HG03097 (cell line): ENCODE results near the gene JCHAIN.
"Not testable (repeated sequence)": the region's sequence is repeated elsewhere in the genome, so short reads cannot be mapped to it uniquely, and the experiment has no call there.

Source experiments
- ATAC-seq: cut with Tn5 transposase; IDR thresholded peaks from one replicate; pipeline ENCODE4 v1.9.1; 2021; ENCODE audit not compliant: unreplicated experiment, low FRiP score

The JCHAIN gene

GRCh38 chr4:70666369-70666768 lies at the start of gene JCHAIN:
Gene JCHAIN, minus strand, starts transcription at chr4:70666508. Its CDS starts 18 bp downstream, at chr4:70666490.
- ATAC-seq: no peak

- no peak for ATAC-seq
These were observed 48.8 kb upstream of the JCHAIN start for GRCh38 chr4:70715097-70715496.

GRCh38 chr4:70714079-70714887 lies 48.0 kb upstream of the JCHAIN start:
- peak; percentile 49 for ATAC-seq

DNA sequence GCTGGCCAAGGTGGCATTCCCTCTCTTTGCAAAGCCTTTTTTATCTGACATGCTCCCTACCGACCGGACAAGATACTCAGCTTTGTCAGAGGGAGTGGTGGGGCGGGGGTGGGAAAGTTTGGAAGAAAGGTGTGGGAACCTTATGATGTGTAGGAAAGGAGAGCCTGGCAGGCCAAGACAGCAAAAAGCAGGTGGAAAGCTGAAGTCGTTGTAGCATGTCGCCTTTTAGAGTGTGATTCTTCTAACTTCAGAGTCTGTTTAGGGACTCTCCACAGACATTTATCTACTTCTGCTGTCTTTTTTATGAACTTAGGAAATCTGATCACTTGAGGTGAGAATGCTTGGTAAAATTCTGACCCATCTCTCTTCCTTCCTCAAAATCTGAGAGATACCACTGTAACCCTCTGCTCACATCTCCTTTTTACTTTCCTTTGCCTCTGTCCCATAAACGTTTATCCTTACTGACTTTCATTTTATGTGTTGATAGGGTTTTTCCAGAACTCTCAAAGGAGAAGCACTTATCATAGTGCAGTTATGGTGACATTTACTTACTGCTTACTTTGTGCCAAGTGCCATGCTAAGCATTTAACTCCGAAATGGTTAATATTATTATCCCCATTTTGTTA lies 47.3 kb upstream of the JCHAIN start:
- ATAC-seq: peak; percentile 38

DNA sequence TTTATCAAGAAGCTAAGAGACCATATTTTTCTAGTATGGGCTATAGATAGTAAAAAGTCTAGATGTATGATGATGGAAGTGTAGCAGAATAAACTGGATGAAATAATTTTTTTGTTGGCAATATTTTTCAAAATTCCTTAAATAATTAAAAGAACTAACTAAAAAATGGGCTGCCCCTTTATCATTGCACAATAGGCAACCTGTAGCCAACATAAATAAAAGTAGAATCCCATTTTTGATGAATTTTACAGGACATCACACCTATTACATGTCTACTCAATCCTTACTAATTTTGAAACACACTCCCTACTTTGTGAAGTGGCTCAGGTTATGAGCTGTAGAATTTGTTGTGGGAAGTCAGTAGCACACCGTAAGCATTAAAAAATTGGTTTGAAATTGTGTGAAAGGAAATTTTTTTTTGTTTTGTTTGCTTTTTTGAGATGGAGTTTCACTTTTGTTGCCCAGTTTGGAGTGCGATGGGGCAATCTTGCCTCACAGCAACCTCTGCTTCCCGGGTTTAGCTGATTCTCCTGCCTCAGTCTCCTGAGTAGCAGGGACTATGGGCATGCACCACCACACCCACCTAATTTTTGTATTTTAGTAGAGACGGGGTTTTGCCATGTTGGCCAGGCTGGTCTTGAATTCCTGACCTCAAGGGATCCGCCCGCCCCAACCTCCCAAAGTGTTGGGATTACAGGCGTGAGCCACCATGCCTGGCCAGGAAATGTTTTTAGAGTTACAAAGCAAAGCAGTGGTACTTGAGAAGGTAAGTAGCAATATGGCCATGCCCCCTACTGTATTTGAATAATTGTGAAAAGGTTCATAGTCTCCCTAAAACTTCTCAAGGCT lies 46.5 kb upstream of the JCHAIN start:
- ATAC-seq: no peak

- no peak for ATAC-seq
These were observed 45.8 kb upstream of the JCHAIN start for GRCh38 chr4:70712150-70712549.

DNA sequence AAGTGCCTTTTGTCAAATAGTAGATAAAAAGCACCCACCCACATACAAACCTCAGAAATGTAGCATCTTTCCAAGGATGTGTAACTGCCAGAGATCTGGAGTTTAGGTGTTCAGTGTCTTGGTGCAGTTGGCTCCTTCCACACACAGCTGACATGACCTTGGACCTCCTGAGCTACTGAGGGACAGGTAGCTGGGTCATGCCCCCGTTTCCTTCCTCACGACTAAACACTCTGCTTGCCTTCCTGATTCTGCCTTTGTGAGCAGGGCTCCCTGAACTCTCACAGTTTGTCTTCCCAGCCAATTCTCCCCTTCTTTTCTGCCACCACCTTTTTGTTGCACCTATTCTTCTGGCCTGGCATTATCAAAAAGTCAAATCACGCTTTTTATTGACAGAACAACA lies 45.3 kb upstream of the JCHAIN start:
- no peak for ATAC-seq

GRCh38 chr4:70709611-70710205 lies 43.4 kb upstream of the JCHAIN start:
- no peak for ATAC-seq

DNA sequence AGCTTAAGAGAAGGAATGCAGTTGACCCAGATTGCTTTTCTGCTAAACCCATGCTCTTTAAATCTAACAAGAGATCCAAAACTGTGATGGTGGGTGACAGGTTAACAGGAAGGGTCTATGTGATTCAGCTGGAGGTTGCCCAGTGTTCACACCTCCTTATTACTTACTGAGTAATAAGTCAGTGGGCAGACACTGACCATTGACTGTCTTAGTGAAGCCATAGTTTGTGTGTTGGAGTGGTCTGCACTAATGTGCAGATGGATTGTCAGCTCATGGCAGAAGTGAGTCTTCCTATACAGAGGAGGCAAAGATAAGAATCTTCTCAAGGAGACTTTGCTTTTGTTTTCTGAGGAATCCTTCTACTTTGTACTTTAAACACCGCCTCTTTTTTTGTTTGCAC lies 40.2 kb upstream of the JCHAIN start:
- ATAC-seq: no peak

GRCh38 chr4:70706044-70706461 lies 39.7 kb upstream of the JCHAIN start:
- no peak for ATAC-seq

- peak; percentile 55 for ATAC-seq
These were observed 39.1 kb upstream of the JCHAIN start for GRCh38 chr4:70705183-70706043.

- peak; percentile 35 for ATAC-seq
These were observed 38.5 kb upstream of the JCHAIN start for GRCh38 chr4:70704931-70705182.

DNA sequence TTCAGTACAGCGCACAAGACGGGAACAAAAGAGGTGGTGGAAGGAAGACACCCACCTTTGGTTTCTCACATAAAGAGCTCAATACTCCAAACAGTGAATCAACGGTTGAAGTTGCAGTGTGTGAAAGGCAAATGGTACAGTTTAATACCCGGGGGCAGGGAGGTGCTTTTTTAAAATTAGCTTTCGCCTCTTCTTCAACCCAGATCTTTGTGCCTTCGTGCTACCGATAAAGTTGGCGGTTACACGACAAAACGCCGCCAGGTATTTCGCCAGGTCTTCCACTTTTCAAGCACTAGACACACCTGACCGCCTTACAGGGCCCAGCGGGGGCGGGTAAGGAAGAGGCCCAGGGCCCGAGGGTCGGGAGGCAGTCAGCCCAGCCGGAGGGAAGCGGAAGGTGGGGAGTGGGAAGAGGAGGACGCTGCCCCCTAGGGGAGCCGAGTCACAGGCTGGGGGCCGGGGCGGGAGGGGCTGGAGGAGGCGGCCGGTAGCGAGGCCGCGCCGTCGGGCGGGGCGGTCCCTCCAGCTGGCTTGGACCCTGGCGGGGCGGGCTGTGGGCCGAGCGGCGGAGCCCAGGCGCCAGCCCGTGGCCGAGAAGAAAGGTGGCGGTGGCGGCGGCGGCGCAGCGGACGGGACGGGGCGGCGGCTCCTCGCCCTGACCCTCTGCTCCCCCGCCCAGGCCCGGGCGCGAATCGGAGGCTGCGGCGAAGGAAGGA lies 38.1 kb upstream of the JCHAIN start:
- ATAC-seq: peak; percentile 61

DNA sequence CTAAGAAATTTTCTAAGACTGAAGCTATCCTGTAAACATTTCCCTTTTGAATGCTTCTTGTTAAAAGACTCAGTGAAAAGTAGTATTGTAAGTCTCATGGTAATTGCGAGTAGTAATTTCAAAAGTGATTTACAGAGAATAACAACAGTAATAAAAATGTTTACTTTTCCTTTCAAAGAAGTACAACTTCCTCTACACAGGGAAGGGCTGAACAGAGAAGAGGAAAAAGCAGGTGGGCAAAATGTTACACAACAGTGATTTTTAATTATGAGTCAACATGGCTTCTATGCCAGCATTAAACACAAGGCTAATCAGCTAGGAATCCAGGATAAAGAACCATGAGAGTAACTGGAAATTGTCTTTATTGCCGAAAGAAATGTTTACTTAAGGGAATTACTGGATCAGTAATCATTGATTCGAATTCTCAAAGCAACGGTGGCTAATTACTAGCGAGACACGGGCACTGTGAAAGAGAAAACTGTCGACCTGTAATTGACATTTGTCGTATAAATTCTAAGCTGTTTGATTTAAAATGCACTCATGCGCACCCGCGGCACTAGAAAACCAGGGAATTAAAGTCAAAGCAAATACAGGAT lies 37.4 kb upstream of the JCHAIN start:
- no peak for ATAC-seq

GRCh38 chr4:70702592-70702991 lies 36.3 kb upstream of the JCHAIN start:
- not testable (repeated sequence) for ATAC-seq

DNA sequence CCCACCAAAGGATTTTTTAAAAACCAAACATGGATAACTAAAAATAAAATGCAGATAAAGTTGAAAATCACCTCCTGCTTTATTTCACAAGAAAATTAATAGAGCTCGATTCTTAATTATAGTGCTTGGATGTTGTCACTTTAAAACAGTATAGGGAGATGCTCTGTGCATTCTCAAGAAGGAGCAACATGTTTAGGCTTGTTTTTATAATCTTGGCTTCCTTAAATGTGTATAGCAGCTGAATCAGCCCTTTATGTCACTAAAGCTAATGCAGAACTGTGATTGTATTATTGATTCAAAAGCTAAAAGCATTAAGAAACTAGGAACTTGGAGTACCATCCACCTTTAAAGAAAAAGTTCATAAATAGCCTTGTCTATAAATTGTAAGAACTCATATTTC lies 35.0 kb upstream of the JCHAIN start:
- no peak for ATAC-seq

GRCh38 chr4:70700712-70701111 lies 34.4 kb upstream of the JCHAIN start:
- no peak for ATAC-seq

DNA sequence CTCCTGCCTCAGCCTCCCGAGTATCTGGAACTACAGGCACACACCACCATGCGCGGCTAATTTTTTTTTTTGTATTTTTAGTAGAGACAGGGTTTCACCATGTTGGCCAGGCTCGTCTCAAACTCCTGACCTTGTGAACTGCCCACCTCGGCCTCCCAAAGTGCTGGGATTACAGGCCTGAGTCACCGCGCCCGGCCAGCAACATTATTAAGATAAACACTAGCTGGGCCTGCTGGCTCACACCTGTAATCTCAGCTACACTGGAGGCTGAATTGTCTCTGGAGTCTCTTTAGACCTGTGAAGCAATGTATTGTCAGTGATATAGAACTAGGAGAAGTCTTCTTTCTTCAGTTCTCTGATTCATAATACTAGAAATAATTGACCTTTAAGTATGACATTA lies 32.1 kb upstream of the JCHAIN start:
- ATAC-seq: not testable (repeated sequence)

- not testable (repeated sequence) for ATAC-seq
These were observed 28.3 kb upstream of the JCHAIN start for GRCh38 chr4:70694633-70695032.
